ENCODE data around the gene CNNM1. TPM values are rescaled to one million over a fixed set of nuclear protein-coding genes. Genes with fewer than 3 reads are reported as not detected.

The CNNM1 gene
- total RNA-seq, 1 donor from 2014 or later, result 2.5 TPM

DNA sequence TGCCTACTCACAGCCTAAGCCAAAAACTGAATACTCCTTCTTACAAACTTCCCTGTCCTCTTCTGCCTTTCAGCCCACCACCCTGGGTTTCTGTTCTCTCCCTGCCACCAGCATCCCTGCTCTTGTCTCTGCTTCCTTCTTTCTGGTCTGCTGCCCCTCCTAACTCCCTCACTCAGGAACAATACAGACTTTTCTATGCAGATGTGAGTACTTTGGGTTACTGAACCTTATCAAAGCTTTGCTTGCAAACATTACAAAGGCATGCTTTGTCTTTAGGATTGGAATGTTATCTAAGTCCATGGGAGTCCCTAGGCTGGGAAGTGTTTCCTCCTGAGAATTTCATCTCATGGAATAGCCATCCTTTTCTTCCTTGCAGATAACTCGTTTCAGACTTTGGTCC lies 28.9 kb downstream of the CNNM1 start:
- Histone ChIP-seq H3K36me3 (ENCODE audit: insufficient read depth, low read length) (no peaks in the 10 kb centered on the region), H2AFZ (ENCODE audit: low read depth, low read length) (no peak overlapping the region), H3K4me3 (ENCODE audit: insufficient read depth, low read depth, low read length) (no peak overlapping the region), H3K9me3 (ENCODE audit: insufficient read depth, low read depth, low read length) (no peaks in the 10 kb centered on the region), H3K27ac (ENCODE audit: low read depth, low read length) (no peak overlapping the region), H4K20me1 (ENCODE audit: insufficient read depth, low read length) (no peaks in the 10 kb centered on the region), H3K4me1 (ENCODE audit: insufficient read depth, low read length) (no peaks in the 10 kb centered on the region), H3K27me3 (ENCODE audit: insufficient read depth, low read length) (peaks cover 3% of the 10 kb centered on the region), H3K9ac (ENCODE audit: low read length) (no peak overlapping the region), H3K79me2 (ENCODE audit: insufficient read depth, low read length) (no peaks in the 10 kb centered on the region), H3K4me2 (ENCODE audit: low read length) (no peak overlapping the region)
- no peak for FAIRE-seq
- Mint-ChIP-seq H3K4me1 (ENCODE audit: low read depth, unreplicated experiment) (peaks cover 2% of the 10 kb centered on the region), H3K4me3 (ENCODE audit: unreplicated experiment) (no peak overlapping the region), H3K27me3 (ENCODE audit: low read depth, unreplicated experiment) (no peaks in the 10 kb centered on the region), H3K9me3 (ENCODE audit: unreplicated experiment) (no peaks in the 10 kb centered on the region), H3K27ac (ENCODE audit: unreplicated experiment) (no peak overlapping the region), H3K36me3 (ENCODE audit: low read depth, unreplicated experiment) (peaks cover 2% of the 10 kb centered on the region)
- no peak for TF ChIP-seq EZH2 (IDR thresholded peaks at IDR 0.05; ENCODE audit: insufficient read depth, low read length)
- DNase-seq (ENCODE audit: low read depth), result no peak

DNA sequence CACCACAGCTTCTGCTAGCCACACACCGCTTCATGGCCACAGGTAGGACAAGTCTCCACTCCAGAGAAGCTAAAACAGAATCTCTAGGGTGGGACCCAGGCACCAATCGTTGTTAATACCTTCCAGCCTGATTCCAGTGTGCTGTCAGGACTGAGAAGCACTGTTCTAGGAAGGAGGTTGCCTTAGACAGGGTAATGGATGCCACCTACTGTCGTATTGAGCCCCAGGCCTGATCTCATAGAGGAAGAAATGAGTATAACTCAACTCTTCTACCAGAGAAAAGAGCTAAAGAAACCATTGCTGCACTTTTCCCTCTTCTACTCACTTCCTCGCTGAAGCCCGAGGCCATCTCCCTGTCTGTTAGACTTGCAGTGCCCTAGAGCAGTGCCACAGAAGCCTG lies 31.8 kb downstream of the CNNM1 start:
- FAIRE-seq (no peak), DNase-seq (ENCODE audit: low read depth) (no peak)
- Mint-ChIP-seq H3K4me1 (ENCODE audit: low read depth, unreplicated experiment) (peaks cover 8% of the 10 kb centered on the region), H3K9me3 (ENCODE audit: unreplicated experiment) (no peaks in the 10 kb centered on the region), H3K4me3 (ENCODE audit: unreplicated experiment) (no peak overlapping the region), H3K27ac (ENCODE audit: unreplicated experiment) (no peak overlapping the region), H3K27me3 (ENCODE audit: low read depth, unreplicated experiment) (no peaks in the 10 kb centered on the region), H3K36me3 (ENCODE audit: low read depth, unreplicated experiment) (peaks cover 2% of the 10 kb centered on the region)
- H3K27me3 ChIP-seq (ENCODE audit: insufficient read depth, low read length), result no peaks in the 10 kb centered on the region
- no peak overlapping the region for H3K4me3 ChIP-seq (ENCODE audit: insufficient read depth, low read depth, low read length)
- no peaks in the 10 kb centered on the region for H3K9me3 ChIP-seq (ENCODE audit: insufficient read depth, low read depth, low read length)
- no peaks in the 10 kb centered on the region for H4K20me1 ChIP-seq (ENCODE audit: insufficient read depth, low read length)
- TF ChIP-seq EZH2 (IDR thresholded peaks at IDR 0.05; ENCODE audit: insufficient read depth, low read length), result no peak
- TF ChIP-seq, protein P1, sequence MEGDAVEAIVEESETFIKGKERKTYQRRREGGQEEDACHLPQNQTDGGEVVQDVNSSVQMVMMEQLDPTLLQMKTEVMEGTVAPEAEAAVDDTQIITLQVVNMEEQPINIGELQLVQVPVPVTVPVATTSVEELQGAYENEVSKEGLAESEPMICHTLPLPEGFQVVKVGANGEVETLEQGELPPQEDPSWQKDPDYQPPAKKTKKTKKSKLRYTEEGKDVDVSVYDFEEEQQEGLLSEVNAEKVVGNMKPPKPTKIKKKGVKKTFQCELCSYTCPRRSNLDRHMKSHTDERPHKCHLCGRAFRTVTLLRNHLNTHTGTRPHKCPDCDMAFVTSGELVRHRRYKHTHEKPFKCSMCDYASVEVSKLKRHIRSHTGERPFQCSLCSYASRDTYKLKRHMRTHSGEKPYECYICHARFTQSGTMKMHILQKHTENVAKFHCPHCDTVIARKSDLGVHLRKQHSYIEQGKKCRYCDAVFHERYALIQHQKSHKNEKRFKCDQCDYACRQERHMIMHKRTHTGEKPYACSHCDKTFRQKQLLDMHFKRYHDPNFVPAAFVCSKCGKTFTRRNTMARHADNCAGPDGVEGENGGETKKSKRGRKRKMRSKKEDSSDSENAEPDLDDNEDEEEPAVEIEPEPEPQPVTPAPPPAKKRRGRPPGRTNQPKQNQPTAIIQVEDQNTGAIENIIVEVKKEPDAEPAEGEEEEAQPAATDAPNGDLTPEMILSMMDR (IDR thresholded peaks at IDR 0.05; ENCODE audit: insufficient read depth, low read depth, low read length), result no peak
- H3K36me3 ChIP-seq (ENCODE audit: insufficient read depth, low read length), result no peaks in the 10 kb centered on the region
- H3K4me1 ChIP-seq (ENCODE audit: insufficient read depth, low read length), result no peaks in the 10 kb centered on the region
- no peak overlapping the region for H3K4me2 ChIP-seq (ENCODE audit: low read length)
- H3K9ac ChIP-seq (ENCODE audit: low read length), result no peak overlapping the region
- no peak overlapping the region for H3K27ac ChIP-seq (ENCODE audit: low read depth, low read length)
- no peak overlapping the region for H2AFZ ChIP-seq (ENCODE audit: low read depth, low read length)
- no peaks in the 10 kb centered on the region for H3K79me2 ChIP-seq (ENCODE audit: insufficient read depth, low read length)

GRCh38 chr10:99364125-99364524 lies 35.0 kb downstream of the CNNM1 start:
- no peak overlapping the region for H3K9ac ChIP-seq (ENCODE audit: low read length)
- no peaks in the 10 kb centered on the region for H3K27me3 Mint-ChIP-seq (ENCODE audit: low read depth, unreplicated experiment)
- peaks cover 2% of the 10 kb centered on the region for H3K36me3 Mint-ChIP-seq (ENCODE audit: low read depth, unreplicated experiment)
- FAIRE-seq (peak; percentile 47), DNase-seq (ENCODE audit: low read depth) (peak; percentile 32)
- no peak overlapping the region for H3K27ac ChIP-seq (ENCODE audit: low read depth, low read length)
- no peaks in the 10 kb centered on the region for H3K9me3 Mint-ChIP-seq (ENCODE audit: unreplicated experiment)
- no peak overlapping the region for H3K27ac Mint-ChIP-seq (ENCODE audit: unreplicated experiment)
- H3K27me3 ChIP-seq (ENCODE audit: insufficient read depth, low read length), result no peaks in the 10 kb centered on the region
- no peaks in the 10 kb centered on the region for H3K79me2 ChIP-seq (ENCODE audit: insufficient read depth, low read length)
- no peak overlapping the region for H2AFZ ChIP-seq (ENCODE audit: low read depth, low read length)
- H4K20me1 ChIP-seq (ENCODE audit: insufficient read depth, low read length), result no peaks in the 10 kb centered on the region
- TF ChIP-seq EZH2 (IDR thresholded peaks at IDR 0.05; ENCODE audit: insufficient read depth, low read length), result no peak
- TF ChIP-seq, protein P1 (IDR thresholded peaks at IDR 0.05; ENCODE audit: insufficient read depth, low read depth, low read length), result no peak
- no peaks in the 10 kb centered on the region for H3K36me3 ChIP-seq (ENCODE audit: insufficient read depth, low read length)
- no peak overlapping the region for H3K4me3 ChIP-seq (ENCODE audit: insufficient read depth, low read depth, low read length)
- H3K4me2 ChIP-seq (ENCODE audit: low read length), result no peak overlapping the region
- no peak overlapping the region for H3K4me3 Mint-ChIP-seq (ENCODE audit: unreplicated experiment)
- no peaks in the 10 kb centered on the region for H3K9me3 ChIP-seq (ENCODE audit: insufficient read depth, low read depth, low read length)
- peaks cover 4% of the 10 kb centered on the region for H3K4me1 ChIP-seq (ENCODE audit: insufficient read depth, low read length)
- H3K4me1 Mint-ChIP-seq (ENCODE audit: low read depth, unreplicated experiment), result peaks cover 23% of the 10 kb centered on the region

Measured in astrocyte (in vitro differentiated cells and primary cell).